ENCODE results near the gene PPP1R12B.

DNA sequence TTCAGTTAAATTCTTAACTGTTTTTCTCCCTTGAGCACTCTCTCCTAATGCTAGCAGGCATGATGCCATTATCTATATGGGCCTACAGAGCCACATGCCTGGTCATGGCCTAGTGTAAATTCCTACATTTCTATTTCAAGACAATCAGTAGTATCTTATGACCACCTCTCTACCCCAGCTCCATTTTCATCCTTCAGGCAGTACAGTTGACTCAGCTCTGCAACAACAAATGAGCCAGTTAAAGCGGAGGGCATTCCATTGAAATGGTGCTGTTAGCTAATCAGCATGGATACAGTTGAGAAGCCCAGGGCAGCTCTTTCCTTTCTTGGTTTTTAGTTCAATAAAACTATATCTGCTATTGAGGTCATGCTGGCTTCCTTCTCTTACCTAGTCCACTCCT is 150.0 kb downstream of the PPP1R12B start:
- TF ChIP-seq, protein P1, sequence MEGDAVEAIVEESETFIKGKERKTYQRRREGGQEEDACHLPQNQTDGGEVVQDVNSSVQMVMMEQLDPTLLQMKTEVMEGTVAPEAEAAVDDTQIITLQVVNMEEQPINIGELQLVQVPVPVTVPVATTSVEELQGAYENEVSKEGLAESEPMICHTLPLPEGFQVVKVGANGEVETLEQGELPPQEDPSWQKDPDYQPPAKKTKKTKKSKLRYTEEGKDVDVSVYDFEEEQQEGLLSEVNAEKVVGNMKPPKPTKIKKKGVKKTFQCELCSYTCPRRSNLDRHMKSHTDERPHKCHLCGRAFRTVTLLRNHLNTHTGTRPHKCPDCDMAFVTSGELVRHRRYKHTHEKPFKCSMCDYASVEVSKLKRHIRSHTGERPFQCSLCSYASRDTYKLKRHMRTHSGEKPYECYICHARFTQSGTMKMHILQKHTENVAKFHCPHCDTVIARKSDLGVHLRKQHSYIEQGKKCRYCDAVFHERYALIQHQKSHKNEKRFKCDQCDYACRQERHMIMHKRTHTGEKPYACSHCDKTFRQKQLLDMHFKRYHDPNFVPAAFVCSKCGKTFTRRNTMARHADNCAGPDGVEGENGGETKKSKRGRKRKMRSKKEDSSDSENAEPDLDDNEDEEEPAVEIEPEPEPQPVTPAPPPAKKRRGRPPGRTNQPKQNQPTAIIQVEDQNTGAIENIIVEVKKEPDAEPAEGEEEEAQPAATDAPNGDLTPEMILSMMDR (IDR thresholded peaks at IDR 0.05), result no peak
- TF ChIP-seq EP300 (IDR thresholded peaks at IDR 0.05), result no peak
